ENCODE measurements around the gene TCERG1L.

TCERG1L gene

DNA sequence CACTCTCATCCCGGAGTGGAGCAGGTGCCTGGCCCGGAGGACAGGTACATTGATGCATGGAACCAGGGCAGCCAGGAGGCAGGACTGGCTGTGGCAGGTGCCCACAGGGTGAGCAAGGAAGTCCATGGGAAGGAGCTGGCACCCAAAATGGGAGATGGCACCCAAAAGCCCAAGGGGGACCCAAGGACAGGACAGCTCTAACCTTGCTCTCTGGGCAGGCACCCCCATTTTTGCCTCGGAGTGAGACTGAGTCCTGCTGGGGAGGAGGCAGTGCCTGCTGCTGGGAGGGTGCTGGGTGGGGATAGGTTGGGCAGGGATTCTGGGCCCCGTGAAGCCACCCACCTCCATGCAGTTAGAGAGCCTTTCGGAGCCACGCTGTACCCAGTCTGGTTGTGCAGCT is 234.5 kb downstream of the TCERG1L start:
- in situ Hi-C loops (cut with MboI; ENCODE audit: low sequenced_read_pairs), result no loop called here

DNA sequence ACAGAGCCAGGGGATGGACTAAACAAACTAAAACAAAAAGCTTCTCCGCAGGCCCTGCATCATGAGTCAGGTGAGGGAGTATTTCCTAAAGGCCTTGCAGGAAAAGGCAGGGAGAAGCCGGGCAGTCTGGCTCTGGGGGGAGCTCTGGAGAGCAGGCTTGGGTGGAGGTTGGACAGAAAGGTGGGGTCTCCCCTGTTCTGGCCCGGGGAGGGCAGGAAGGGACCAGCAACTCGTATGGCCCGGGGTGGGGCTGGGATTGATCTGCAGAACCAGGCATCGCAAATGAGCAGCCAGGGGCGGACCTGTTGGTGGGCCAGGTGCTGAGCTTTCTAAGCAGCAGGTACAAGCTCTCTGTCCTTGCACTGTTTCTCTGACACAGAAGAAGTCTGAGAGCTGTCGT is 235.2 kb downstream of the TCERG1L start:
- in situ Hi-C loops (cut with MboI; ENCODE audit: low sequenced_read_pairs), result no loop called here

DNA sequence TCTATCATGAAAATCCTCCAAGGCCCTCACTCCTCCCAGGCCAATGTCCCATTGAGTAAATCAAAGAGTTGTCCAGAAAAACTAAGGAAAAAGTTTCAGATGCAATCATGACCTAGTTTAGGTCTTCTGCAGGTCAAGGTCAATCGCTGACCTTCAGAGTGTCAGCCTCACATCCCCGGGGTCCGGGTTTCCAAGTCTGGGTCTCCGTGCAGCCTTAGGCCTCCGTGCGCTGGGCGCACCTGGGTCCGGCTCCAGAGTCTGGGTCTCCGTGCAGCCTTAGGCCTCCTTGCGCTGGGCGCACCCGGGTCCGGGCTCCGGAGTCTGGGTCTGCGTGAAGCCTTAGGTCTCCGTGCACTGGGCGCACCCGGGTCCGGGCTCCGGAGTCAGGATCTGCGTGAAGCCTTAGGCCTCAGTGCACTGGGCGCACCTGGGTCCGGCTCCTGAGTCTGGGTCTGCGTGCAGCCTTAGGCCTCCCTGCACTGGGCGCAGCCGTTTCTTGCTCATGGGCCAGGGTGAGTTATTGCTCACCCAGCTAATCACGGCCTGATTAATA is 236.2 kb downstream of the TCERG1L start:
- in situ Hi-C loops (cut with MboI; ENCODE audit: low sequenced_read_pairs), result no loop called here

DNA sequence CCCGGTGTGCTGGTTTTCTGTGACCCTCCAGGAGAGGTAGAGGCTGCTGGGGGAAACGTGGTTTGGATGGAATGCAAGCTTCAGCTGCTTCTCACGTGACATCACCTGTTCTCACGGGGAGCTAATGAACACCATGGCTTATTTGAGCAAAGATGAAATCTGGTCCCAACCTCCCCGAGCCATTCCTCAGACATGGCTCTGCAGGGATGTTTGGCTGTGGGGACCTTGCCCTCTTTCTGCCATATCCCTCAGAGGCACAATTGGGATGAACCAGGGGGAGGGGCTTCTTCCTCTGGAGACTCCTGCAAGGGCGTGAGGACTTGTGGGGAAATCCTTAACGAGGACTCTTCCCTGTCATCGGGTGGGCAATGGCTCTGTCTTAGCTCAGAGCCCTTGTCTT is 236.8 kb downstream of the TCERG1L start:
- in situ Hi-C loops (cut with MboI; ENCODE audit: low sequenced_read_pairs), result no loop called here

DNA sequence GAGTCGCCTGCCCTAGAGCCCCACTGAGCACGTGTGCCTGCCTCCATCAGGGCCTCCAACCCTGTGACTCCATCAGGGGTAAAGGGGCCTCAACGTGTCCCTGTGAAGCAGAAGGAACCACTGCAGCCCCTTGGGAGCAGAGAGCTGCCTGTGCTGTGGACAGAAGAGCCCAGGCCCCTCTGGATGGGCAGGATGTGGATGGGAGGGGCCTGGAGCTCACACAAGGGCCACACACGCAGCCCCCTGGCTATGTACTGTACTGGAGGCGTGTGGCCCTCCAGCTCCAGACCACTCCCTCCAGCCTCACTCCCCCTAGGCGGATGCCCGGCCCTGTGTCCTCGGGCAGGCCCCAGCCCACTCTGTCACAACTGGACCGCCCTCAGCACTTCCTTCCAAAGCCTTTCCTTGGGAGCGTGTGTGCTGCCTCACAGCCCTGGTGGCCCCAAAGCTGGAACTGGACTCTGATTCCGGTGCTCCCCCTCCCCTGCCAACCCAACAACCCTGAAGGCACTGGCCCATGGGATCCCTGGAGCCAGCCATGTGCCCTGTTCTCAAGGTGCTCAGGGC is 238.0 kb downstream of the TCERG1L start:
- in situ Hi-C loops (cut with MboI; ENCODE audit: low sequenced_read_pairs), result no loop called here

DNA sequence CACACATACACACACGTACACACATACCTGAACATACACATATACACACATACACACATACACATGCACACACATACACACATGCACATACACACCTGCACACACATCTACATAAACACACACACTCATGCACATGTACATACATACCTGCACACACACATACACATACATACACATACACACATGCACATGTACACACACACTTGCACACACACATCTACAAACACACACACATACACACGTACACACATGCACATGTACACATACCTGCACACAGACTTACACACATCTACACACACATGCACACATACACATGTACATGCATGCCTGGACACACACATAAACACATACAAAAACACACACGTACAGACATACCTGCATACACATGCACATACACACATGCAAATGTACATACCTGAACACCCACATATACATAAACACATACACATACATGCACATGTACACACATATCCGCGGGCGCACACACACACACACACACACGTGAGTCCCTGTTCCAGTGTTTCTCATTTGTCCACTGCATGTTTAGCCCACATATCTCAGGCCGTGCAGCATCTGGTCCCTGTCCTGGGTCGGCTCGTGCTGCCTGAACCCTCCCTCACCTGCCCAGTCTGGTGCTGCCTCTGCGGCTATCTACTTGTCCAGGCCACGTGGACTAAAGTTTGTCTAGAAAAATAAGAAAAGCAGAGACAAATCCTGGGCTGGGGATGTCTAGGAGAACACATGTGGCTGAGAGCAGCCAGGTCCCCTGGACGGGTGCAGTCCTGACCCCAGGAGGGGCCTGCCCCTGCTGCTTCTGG is 238.7 kb downstream of the TCERG1L start:
- in situ Hi-C loops (cut with MboI; ENCODE audit: low sequenced_read_pairs), result no loop called here

DNA sequence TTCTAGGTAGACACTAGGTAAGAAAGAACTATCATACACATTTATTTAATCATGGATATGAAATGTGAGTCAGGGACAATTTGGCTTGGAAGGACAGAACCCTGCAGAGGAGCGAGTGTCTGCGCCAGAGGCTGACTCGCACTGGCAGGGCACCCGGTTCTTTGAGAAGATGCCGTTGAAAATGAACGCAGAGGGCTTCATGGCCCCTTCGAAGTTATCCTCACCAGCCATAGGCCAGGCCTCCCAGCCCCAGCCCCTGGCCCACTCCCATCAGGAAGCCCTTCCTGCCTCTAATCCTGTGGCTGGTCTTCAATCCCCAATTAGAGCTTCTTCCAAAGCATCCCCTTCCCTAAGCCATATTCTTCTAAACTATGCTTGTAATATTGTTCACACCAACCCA is 239.8 kb downstream of the TCERG1L start:
- in situ Hi-C loops (cut with MboI; ENCODE audit: low sequenced_read_pairs), result no loop called here

DNA sequence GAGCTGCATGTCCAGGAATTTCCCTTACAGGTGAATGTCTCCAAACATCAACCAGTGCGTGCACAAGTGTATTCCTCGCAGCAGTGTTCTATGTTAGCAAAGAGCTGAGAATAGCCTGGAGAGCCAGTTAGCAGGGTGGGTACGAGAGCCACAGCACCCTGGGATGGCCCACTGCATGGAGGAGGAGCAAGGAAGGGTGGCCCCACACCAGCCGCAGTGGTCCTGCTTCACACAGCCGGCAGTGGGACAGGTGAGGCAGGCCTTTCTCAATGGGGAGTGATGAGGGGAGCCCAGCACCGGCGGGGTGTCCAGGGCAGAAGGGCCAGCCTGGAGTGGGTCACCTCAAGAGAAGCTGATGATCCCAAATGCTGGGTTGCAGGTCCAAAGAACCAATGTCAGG is 240.7 kb downstream of the TCERG1L start:
- in situ Hi-C loops (cut with MboI; ENCODE audit: low sequenced_read_pairs), result no loop called here

DNA sequence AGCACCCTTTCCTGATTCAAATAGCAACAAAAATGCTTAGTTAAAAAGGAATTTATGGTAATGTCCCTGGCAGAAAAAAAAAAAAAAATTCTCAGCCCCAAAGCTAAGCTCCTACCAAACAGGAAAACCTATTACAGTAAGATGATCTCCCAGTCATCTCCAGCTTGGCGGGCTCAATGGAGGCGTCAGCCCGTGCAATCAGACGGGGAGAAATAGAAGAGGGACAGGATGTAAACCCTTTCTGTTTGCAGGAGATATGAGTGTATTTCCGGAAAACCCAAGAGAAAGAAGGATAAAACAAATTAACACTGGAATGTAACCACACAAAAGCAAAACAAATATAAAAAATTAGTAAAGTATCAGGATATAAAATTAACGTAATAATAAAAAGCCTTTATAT is 242.8 kb downstream of the TCERG1L start:
- in situ Hi-C loops (cut with MboI; ENCODE audit: low sequenced_read_pairs), result no loop called here

DNA sequence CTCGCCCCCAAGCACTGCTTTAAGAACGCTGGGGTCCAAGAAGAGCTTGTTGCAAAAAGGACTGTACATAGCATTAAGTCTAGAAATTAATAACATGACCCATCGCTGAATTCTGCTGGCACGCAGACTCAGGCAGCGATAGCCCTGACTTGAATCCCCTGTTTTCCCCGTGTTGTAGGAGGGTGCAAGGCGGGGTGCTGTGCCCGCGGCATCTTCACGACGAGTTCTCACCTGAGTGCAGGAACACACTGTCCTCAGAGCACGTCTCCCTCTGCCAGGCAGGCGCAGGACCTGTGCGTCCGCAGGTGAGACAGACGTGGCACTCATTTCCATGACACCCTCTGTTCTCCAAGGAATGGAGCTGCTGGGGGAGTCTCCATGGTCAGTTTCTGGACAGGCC is 243.2 kb downstream of the TCERG1L start:
- in situ Hi-C loops (cut with MboI; ENCODE audit: low sequenced_read_pairs), result no loop called here

DNA sequence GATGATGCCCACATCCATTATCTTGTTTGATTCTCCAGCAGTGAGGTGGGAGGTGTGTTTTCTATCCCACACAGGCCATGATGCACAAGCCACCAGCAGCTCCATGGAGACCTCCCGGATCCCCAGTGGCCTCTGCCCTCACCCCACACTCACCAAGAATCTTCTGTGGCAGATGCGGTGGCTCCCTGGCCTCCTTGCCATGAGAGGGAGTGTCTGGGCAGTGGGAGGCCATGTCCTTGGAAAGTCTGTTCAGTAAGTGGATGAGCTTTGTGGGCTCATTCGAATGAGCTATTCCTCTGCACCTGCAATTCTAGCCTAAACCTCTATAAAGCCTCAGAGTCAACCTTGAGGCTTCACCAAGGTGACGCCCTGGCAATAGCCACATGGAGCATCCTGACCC is 243.8 kb downstream of the TCERG1L start:
- in situ Hi-C loops (cut with MboI; ENCODE audit: low sequenced_read_pairs), result no loop called here

DNA sequence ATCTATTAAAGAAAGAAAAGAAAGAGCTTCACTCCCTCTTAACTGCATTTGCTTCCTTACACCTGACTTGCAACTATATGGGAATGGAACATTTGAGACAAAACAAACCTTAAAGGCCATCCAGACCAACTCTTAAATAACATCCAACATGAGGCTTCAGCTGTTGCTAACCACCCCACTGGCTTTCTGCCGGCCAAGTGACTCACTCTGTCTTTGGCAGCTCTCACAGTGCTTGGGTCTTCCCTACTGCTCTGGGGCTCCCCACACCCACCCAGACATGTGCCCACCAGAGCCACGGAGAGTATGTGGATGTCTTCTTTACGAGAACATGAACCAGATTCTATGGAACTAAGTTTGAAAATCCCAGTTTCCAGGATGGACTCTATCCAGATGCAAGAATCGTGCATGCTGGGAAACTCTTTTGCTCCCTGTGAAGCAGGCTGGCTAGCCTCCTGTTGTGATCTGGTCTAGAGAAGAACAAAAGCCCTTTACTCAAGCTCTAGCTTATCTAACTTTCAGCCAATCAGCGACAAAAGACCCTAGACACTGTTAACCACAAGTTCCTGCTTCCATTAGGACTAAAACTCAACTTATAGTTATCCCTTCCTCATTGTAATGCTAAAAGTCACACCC is 245.7 kb downstream of the TCERG1L start:
- in situ Hi-C loops (cut with MboI; ENCODE audit: low sequenced_read_pairs), result no loop called here

DNA sequence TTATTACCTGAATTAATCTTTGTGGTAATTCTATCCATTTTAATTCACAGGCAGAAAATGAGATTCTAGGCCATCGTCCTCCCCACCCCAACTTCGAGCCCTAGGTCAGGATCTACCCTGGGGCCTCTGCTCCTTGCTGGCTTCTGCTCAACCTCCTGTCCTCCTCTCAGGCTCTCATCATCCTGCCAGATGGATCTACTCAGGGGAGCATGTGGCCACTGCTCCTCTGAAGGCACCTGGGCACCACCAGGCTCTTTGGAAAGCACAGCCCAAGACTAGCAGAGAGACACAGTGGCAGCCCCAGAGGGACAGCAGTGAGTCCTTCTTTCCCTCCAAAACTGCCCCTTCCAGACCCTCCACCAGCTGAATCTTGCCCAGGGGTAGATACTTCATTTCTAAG is 248.2 kb downstream of the TCERG1L start:
- in situ Hi-C loops (cut with MboI; ENCODE audit: low sequenced_read_pairs), result no loop called here

DNA sequence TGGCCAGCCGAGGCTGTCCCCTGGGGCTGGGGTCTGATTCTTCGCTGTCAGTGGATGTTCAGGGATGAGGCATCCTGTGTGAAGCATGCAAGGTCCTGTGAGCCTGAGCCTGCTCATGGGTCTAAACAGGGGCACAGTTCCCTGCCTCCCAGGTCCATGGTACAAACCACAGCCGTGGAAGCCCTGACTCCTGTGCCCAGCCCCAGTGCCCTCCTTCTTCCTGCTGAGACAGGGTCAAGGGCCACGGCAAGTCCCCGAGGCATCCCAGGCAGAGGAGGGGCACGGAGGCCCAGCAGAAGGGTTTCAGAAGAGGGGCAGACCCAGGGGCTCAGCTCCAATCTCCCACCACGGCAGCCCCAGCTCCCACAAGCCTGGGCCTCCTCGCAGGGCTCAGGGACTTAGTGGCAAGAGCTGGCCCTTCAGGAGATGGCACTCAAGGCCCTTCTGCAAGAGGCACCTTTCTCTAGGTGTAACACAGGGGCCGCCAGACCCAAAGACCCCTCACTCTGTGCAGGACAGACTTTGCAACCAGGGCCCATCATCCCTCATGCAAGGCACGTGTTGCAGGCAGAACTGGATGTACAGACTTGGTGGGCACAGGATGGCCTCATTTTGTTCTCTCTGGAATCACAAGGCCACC is 248.8 kb downstream of the TCERG1L start:
- in situ Hi-C loops (cut with MboI; ENCODE audit: low sequenced_read_pairs), result no loop called here

DNA sequence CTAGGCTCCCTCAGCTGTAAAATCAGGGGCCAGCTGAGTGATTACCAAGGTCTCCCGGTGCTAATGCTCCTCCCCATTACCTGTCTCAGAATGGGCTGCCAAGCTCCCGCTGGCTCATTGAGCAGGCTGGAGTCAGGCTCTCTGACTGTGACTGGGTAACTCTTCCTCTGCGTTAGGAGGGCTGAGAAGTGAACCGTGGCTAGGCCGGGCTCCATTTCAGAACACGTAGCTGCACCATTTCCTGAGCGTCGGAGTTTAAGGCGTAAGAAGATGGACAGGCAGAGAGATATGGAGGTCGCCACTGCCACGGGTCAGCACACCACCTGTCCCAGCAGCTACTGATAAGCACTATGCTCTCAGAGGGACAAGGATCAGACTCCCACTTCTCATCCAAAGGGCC is 250.3 kb downstream of the TCERG1L start:
- in situ Hi-C loops (cut with MboI; ENCODE audit: low sequenced_read_pairs), result no loop called here

DNA sequence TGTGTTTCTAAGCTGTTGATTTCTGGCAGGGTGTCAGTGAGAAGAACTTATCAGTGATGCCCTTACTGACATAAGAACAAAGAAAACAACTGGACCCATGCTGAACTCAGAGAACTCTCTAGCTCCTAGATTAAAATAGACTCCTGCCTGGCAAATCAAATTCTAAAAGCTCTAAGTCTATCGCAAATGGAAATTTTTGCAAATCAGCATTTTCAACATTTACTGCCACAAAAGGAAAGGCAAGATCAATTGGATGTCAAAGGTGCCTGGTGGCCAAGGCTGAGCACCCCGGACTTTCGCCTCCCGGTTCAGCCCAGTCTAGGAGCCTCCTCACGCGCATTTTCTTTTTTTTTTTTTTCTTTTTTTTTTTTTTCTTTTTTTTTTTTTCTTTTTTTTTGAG is 251.6 kb downstream of the TCERG1L start:
- in situ Hi-C loops (cut with MboI; ENCODE audit: low sequenced_read_pairs), result no loop called here

DNA sequence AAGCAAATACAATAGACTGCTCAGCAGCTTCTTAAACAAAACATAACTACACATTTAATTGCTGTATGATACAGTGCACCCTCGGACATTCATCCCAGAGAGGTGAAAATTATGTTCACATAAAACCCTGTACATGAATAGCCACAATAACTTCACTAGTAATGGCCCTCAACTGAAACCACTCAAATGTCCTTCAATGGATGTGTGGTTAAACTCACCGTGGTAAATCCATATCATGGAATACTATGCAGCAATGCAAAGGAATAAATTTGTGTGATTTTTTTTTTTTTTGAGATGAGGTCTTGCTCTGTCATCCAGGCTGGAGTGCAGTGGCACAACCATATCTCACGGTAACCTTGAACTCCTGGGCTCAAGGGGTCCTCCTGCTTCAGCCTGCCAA is 252.7 kb downstream of the TCERG1L start:
- in situ Hi-C loops (cut with MboI; ENCODE audit: low sequenced_read_pairs), result no loop called here

DNA sequence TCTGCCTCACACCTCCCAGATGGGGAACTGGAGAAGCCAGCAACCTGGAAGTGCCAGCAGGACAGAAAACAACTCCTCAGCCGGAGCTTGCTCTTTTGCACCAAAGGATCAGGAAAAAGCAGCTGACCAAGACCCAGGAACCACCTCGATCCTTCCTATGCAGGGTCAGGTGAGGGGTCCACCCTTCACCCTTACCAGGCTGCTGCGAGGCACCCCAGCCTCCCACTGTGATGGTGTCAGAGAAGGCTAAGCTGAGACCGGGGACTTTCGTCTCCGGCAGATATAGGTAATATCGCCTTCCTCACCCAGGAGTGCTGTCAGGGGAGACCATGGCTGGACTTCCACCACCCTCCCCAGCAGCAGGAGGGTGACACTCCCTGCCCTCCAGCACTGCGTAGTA is 254.7 kb downstream of the TCERG1L start:
- in situ Hi-C loops (cut with MboI; ENCODE audit: low sequenced_read_pairs), result no loop called here

DNA sequence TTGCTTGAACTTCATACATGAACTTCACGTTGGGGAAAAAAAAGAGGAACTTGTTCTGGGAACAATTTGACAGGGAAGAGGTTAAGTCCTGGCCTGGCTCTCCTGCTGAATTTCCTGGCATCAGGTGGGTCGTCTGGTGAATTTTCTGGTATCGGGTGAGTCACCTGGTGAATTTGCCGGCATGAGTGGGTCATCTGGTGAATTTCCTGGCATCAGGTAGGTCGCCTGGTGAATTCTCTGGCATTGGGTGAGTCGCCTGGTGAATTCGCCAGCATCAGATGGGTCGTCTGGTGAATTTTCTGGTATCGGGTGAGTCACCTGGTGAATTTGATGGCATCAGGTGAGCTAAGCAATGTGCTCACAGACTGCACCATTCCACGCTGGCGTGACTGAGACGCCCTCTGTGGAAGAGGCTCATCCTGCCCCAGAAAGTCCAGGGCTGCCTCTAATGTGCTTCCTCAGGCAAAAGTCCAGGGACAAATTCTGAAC is 255.4 kb downstream of the TCERG1L start:
- in situ Hi-C loops (cut with MboI; ENCODE audit: low sequenced_read_pairs), result no loop called here

DNA sequence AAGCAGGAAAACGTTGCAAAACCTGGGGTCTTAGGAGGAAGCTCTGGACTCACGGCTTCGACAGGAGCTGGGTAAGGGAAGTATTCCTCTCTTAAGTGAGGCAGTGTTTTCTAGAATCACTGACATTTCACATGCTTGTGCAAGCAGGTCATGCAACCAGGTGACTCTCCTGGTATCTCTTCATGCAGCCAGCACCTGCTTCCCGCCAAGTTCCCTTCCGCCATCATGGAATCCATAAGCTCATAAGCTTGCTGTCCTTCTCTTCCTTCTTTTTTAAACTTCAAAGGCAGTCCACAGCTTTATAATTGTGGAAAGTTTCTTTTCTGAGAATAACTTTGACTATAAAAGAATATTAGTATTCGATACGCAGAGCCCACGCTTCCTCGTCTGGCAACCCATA is 256.1 kb downstream of the TCERG1L start:
- in situ Hi-C loops (cut with MboI; ENCODE audit: low sequenced_read_pairs), result no loop called here

DNA sequence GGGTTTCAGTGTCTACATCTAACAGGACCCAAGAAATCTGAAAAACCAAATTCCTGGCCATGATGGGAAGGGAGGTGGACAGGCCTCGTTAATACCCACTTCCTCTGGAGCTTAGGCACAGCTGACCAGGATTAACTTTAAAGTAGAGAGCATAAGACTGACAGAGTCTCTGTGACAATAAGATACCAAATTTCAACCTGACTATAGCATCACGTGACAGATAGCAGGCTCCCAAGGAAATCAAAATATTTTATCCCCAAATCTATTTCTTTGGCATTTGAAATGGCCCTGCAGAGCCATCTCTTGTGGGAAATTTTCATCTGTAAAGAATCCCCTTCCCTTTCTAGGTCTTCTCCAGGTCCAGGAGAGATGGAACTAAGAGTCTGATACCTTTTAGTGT is 258.3 kb downstream of the TCERG1L start:
- in situ Hi-C loops (cut with MboI; ENCODE audit: low sequenced_read_pairs), result no loop called here

All from HL-60/S4 (cell line).